Measurements from ENCODE around the gene BSND.

- TF ChIP-seq CTCF (IDR thresholded peaks at IDR 0.05) (no peak), POLR2A (IDR thresholded peaks at IDR 0.05) (no peak), EP300 (IDR thresholded peaks at IDR 0.05) (no peak)
Measured at GRCh38 chr1:55006931-55007330, 8.2 kb downstream of the BSND start.
